ENCODE data around the gene ATP9A. TPM values are rescaled to one million over a fixed set of nuclear protein-coding genes. Genes with fewer than 3 reads are reported as not detected.

The ATP9A gene
- total RNA-seq, 3 donors from 2014 or later: 54.0 to 102 (median 59.4) TPM

DNA sequence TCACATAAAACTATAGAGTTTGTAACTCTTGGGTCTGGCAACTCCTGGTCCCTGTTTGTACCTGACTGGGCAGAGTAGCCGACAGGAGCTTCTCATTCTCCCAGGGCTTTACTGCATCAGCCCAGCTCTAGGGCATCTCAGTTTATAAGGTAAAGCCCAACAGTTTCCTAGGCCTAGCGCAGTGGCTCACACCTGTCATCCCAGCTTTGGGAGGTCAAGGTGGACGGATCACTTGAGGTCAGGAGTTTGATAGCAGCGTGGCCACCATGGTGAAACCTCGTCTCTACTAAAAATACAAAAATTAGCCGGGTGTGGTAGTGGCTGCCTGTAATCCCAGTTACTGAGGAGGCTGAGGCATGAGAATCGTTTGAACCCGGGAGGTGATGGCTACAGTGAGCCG is 47.8 kb downstream of the ATP9A start:
- Histone ChIP-seq H3K4me1 (ENCODE audit: low read depth) (no peaks in the 10 kb centered on the region), H3K4me3 (no peak overlapping the region), H3K9me3 (no peaks in the 10 kb centered on the region), H3K36me3 (ENCODE audit: low read depth) (no peaks in the 10 kb centered on the region)
- TF ChIP-seq, protein P1, sequence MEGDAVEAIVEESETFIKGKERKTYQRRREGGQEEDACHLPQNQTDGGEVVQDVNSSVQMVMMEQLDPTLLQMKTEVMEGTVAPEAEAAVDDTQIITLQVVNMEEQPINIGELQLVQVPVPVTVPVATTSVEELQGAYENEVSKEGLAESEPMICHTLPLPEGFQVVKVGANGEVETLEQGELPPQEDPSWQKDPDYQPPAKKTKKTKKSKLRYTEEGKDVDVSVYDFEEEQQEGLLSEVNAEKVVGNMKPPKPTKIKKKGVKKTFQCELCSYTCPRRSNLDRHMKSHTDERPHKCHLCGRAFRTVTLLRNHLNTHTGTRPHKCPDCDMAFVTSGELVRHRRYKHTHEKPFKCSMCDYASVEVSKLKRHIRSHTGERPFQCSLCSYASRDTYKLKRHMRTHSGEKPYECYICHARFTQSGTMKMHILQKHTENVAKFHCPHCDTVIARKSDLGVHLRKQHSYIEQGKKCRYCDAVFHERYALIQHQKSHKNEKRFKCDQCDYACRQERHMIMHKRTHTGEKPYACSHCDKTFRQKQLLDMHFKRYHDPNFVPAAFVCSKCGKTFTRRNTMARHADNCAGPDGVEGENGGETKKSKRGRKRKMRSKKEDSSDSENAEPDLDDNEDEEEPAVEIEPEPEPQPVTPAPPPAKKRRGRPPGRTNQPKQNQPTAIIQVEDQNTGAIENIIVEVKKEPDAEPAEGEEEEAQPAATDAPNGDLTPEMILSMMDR (IDR thresholded peaks at IDR 0.05): no peak
- intact Hi-C loops (cut with DNase I, micrococcal nuclease): no loop called here
- DNase-seq (no peak), ATAC-seq (no peak)

DNA sequence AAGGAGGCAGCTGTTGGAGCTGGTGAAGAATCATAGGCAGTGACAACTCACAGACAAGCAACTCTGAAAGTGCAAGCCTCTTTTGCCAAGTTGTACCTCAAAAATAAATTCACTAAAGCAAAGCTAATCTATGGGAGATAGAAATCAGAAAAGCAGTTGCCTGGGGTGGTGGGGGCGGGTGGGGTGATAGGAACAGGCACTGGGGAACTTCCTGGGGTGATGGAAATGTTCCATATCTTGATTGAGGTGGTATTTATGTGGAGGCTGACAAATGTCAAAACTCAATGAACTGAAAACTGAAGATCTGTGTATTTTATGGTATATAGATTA is 52.4 kb downstream of the ATP9A start:
- no peaks in the 10 kb centered on the region for H3K9me3 ChIP-seq

DNA sequence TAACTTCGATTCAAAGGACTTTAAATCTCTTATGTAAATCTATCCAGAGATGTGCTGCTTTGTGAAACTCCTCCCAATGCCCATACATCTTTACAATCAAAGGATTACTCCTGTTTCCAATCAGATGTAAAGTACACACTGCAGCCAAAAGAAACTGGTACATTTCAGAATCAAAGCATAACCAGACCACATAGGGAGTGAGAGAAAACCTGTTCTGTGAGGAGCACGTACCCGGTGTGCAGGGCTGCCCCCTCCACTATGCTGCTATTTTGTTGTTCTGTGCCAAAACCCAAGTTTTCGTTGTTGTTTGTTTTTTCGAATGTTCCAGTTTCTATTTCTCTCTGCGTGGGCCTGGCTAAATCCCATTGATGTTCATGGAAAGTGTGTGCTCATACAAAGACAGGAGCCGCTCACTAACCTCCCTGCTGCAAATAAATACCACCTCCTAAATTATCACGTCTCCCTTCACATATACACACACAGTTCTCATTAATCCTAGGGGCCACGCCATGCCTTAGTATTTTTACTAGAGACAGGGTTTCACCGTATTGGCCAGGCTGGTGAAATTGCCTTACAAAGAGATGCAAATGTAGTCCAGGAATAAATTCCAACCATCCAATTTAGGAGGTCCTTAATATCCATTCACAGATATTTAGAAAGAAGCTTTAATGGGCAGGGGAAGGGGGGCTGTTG is 52.9 kb downstream of the ATP9A start:
- DNase-seq (no peak), ATAC-seq (no peak)
- Histone ChIP-seq H3K4me1 (ENCODE audit: low read depth) (no peaks in the 10 kb centered on the region), H3K9me3 (no peaks in the 10 kb centered on the region), H3K4me3 (no peak overlapping the region), H3K36me3 (ENCODE audit: low read depth) (no peaks in the 10 kb centered on the region)
- intact Hi-C loops (cut with DNase I, micrococcal nuclease): no loop called here
- TF ChIP-seq, protein P1 (IDR thresholded peaks at IDR 0.05): no peak

More for the DNA sequence above, 52.4 kb downstream of the ATP9A start:
- TF ChIP-seq, protein P1 (IDR thresholded peaks at IDR 0.05): no peak
- Histone ChIP-seq H3K36me3 (ENCODE audit: low read depth) (no peaks in the 10 kb centered on the region), H3K4me1 (ENCODE audit: low read depth) (no peaks in the 10 kb centered on the region), H3K4me3 (no peak overlapping the region)
- DNase-seq (no peak), ATAC-seq (no peak)
- intact Hi-C loops (cut with DNase I, micrococcal nuclease): no loop called here

DNA sequence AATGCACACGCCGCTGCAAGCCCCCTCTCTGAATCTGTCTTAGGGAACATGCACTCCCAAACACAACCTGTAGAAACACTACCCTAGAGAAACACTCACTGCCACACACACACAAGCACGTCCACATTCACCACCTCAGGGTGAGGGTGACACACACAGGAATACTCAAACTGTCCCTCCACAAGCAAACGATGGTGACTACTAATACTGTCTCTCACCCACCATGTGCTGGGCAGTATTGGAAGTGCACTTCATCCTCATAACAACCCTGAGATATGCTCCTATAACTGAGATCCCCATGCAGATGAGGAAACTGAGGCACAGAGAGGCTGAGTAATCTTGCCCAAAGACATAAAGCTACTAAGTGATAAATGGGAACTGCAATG is 55.0 kb downstream of the ATP9A start:
- no peak for DNase-seq
- Histone ChIP-seq H3K4me3 (no peak overlapping the region), H3K9me3 (no peaks in the 10 kb centered on the region), H3K4me1 (ENCODE audit: low read depth) (no peaks in the 10 kb centered on the region), H3K36me3 (ENCODE audit: low read depth) (no peaks in the 10 kb centered on the region)
- intact Hi-C loops (cut with DNase I, micrococcal nuclease): no loop called here
- TF ChIP-seq, protein P1 (IDR thresholded peaks at IDR 0.05): no peak
- no peak for ATAC-seq

DNA sequence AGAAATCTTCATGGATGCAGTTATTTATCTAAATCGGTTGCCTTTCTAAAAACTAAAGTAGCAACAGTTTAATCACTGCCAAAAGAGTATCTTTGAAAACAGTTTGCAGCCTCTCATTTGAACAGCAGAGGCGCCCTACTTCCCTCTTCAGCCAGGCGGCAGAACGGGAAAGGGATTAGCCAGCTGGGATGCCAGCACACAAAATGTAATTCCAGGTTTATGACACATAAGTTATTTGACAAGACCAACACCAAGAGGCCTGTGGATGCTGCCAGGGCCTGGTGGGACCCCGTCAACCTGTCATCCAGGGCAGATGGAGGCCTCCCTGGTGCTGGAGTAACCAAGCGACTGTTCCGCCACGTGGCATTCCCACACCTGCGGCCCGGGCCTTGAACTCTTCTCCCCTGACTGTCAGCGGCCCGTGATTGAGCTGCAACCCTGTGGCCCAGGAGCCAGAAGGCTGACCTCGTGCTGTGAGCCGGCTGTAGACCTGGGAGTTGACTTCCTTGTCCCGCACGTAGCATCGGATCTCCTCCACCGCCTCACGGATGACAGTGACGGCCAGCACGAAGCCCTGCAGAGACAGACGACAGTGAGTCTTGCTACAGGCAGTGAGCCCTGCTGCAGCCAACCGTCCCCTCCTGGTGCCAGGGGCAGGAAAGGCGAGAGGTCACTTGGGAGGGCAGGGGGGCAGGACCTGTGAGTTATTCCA is 55.5 kb downstream of the ATP9A start:
- TF ChIP-seq, protein P1 (IDR thresholded peaks at IDR 0.05): peak; percentile 37
- DNase-seq: peak in 1 of 3 donors; percentile 51
- ATAC-seq: peak; percentile 49
- intact Hi-C loops (cut with DNase I, micrococcal nuclease): no loop called here
- H3K4me1 ChIP-seq (ENCODE audit: low read depth): no peaks in the 10 kb centered on the region
- H3K36me3 ChIP-seq (ENCODE audit: low read depth): no peaks in the 10 kb centered on the region
- H3K4me3 ChIP-seq: no peak overlapping the region
- H3K9me3 ChIP-seq: no peaks in the 10 kb centered on the region
